GM12878 (cell line): Measurements from ENCODE around the gene PARS2. TPM values are rescaled to one million over a fixed set of nuclear protein-coding genes. Genes with fewer than 3 reads are reported as not detected.

Experiments
- ATAC-seq: fragments of 200-7000 bp; cut with Tn5 transposase; 3 replicates; pipeline ENCODE4 v1.9.1; 2020; ENCODE audit warnings: mild to moderate bottlenecking, moderate library complexity
- BruUV-seq: library from RNA; stranded (reverse); fragments of 400-500 nt; replicated peaks from 2 replicates; lab custom pipeline; 2021; lab: Mats Ljungman, UMichigan
- CTCF ChIA-PET: fragments of 300-600 bp; sonication (Branson Sonifier 250); formaldehyde crosslinking; extraction: SDS; loops from one replicate; lab custom pipeline; 2021; ENCODE audit warnings: inconsistent platforms; lab: Yijun Ruan, JAX
- POLR2A ChIA-PET: fragments of 350-600 bp; formaldehyde crosslinking; extraction: SDS; loops from one replicate; lab custom pipeline; 2021; ENCODE audit warnings: inconsistent platforms; lab: Charles Lee
- RAD21 ChIA-PET: fragments of 300-600 bp; sonication (Branson Sonifier 250); formaldehyde crosslinking; loops from one replicate; lab custom pipeline; 2023; ENCODE audit warnings: antibody characterized with exemption; ENCODE audit not compliant: unreplicated experiment; lab: Charles Lee
- SMC1A ChIA-PET: fragments of 300-600 bp; sonication (Branson Sonifier 250); formaldehyde crosslinking; loops from one replicate; lab custom pipeline; 2023; ENCODE audit not compliant: unreplicated experiment, uncharacterized antibody; lab: Charles Lee
- DNase-seq: peaks from one replicate; pipeline ENCODE4 v3.0.0-alpha.2; 2011; ENCODE audit warnings: low read depth, low spot score
- FAIRE-seq: peaks from 3 replicates; lab custom pipeline; 2011; peaks lifted over from hg19 to GRCh38; lab: Jason Lieb, UNC
- H2AFZ ChIP-seq: 2 replicates; pipeline ENCODE4 v1.6.0; 2011; ENCODE audit warnings: low read depth, low read length, control low read depth; ENCODE audit not compliant: control insufficient read depth
- H3K27ac ChIP-seq: 2 replicates; pipeline ENCODE4 v1.5.1; 2011; ENCODE audit warnings: control low read depth; ENCODE audit not compliant: control insufficient read depth, insufficient read depth
- H3K27me3 ChIP-seq, 2 experiments: replicated peaks in 1 of 2; 2 replicates each; pipeline versions ENCODE4 v1.6.0 to v1.6.1; 2011; ENCODE audit warnings: low read length in 1 of 2; ENCODE audit not compliant: control insufficient read depth in 2 of 2, insufficient read depth in 2 of 2
- H3K36me3 ChIP-seq, 2 experiments: 2 replicates each; pipeline ENCODE4 v1.5.1; 2011; ENCODE audit warnings: low read length in 1 of 2; ENCODE audit not compliant: control insufficient read depth in 2 of 2, insufficient read depth in 2 of 2
- H3K4me1 ChIP-seq: 2 replicates; pipeline ENCODE4 v1.6.1; 2011; ENCODE audit warnings: mild to moderate bottlenecking, low read length, moderate library complexity, mixed read lengths; ENCODE audit not compliant: control insufficient read depth, insufficient read depth
- H3K4me2 ChIP-seq: 2 replicates; pipeline ENCODE4 v1.6.0; 2011; ENCODE audit warnings: control low read depth; ENCODE audit not compliant: control insufficient read depth, insufficient read depth
- H3K4me3 ChIP-seq: fragments of 200-600 bp; sonication (generic); 2 replicates; pipeline ENCODE4 v1.5.1; 2016
- H3K79me2 ChIP-seq: 2 replicates; pipeline ENCODE4 v1.6.0; 2011; ENCODE audit warnings: low read length; ENCODE audit not compliant: control insufficient read depth, insufficient read depth
- H3K9ac ChIP-seq: 2 replicates; pipeline ENCODE4 v1.8.0; 2011; ENCODE audit warnings: low read length, control low read depth, mixed read lengths; ENCODE audit not compliant: control insufficient read depth, insufficient read depth
- H3K9me3 ChIP-seq: replicated peaks from 3 replicates; pipeline ENCODE4 v1.5.1; 2011; ENCODE audit warnings: mild to moderate bottlenecking, low read length; ENCODE audit not compliant: control insufficient read depth, insufficient read depth
- H4K20me1 ChIP-seq: 2 replicates; pipeline ENCODE4 v1.6.0; 2011; ENCODE audit not compliant: control insufficient read depth, insufficient read depth
- ATF3 ChIP-seq: IDR thresholded peaks from 2 replicates; pipeline ENCODE4 v1.6.1; 2011; ENCODE audit warnings: low read depth, mild to moderate bottlenecking, low read length, moderate library complexity, borderline replicate concordance; ENCODE audit errors: extremely low read depth
- BCL3 ChIP-seq: IDR thresholded peaks from 2 replicates; pipeline ENCODE4 v1.6.1; 2011; ENCODE audit warnings: borderline replicate concordance, low read depth, mild to moderate bottlenecking, moderate library complexity, low read length; ENCODE audit not compliant: insufficient read depth, poor library complexity, severe bottlenecking
- CHD4 ChIP-seq: fragments of 200-600 bp; sonication (generic); IDR thresholded peaks from 2 replicates; pipeline ENCODE4 v1.6.1; 2016; ENCODE audit warnings: mild to moderate bottlenecking
- CTCF ChIP-seq, 3 experiments: IDR thresholded peaks in 2 of 3; conservative IDR thresholded peaks in 1 of 3; 2 replicates each; pipeline ENCODE4 v1.5.1; 2011; ENCODE audit warnings: low read depth in 3 of 3, low read length in 3 of 3, mild to moderate bottlenecking in 3 of 3, control low read depth in 2 of 3, moderate library complexity in 2 of 3, inconsistent platforms in 1 of 3, mixed read lengths in 1 of 3; ENCODE audit not compliant: control insufficient read depth in 2 of 3, insufficient read depth in 1 of 3; ENCODE audit errors: extremely low read depth in 1 of 3
- EED ChIP-seq: sonication (generic); IDR thresholded peaks from 2 replicates; pipeline ENCODE4 v1.6.1; 2016; ENCODE audit warnings: antibody characterized with exemption, low read depth
- HDGF ChIP-seq: fragments of 450-650 bp; IDR thresholded peaks from 2 replicates; pipeline ENCODE4 v1.6.1; 2016; ENCODE audit warnings: antibody characterized with exemption
- IKZF1 ChIP-seq: fragments of 450-650 bp; conservative IDR thresholded peaks from 2 replicates; pipeline ENCODE4 v1.6.1; 2017; ENCODE audit warnings: antibody characterized with exemption, mild to moderate bottlenecking
- KAT2A ChIP-seq: conservative IDR thresholded peaks from 2 replicates; pipeline ENCODE4 v1.6.1; 2011; ENCODE audit warnings: low read depth, low read length; ENCODE audit not compliant: control insufficient read depth
- MEF2A ChIP-seq: IDR thresholded peaks from 2 replicates; pipeline ENCODE4 v1.6.1; 2011; ENCODE audit warnings: low read depth, mild to moderate bottlenecking, low read length, moderate library complexity; ENCODE audit not compliant: insufficient read depth
- POLR2AphosphoS2 ChIP-seq: IDR thresholded peaks from 2 replicates; pipeline ENCODE4 v1.6.1; 2011; ENCODE audit warnings: low read depth, mild to moderate bottlenecking, low read length, improper control_type of control experiment, moderate library complexity
- TCF12 ChIP-seq: IDR thresholded peaks from 2 replicates; pipeline ENCODE4 v1.6.1; 2011; ENCODE audit warnings: low read depth, mild to moderate bottlenecking, low read length
- TCF3 ChIP-seq: IDR thresholded peaks from 2 replicates; pipeline ENCODE4 v1.6.1; 2012; ENCODE audit warnings: low read depth, mild to moderate bottlenecking, low read length, borderline replicate concordance; ENCODE audit not compliant: insufficient read depth
- ZBED1 ChIP-seq: IDR thresholded peaks from 2 replicates; pipeline ENCODE4 v1.6.1; 2016; ENCODE audit warnings: borderline replicate concordance
- WGBS: methylation state at CpG from one replicate; pipeline ENCODE4 v1.1.6; 2016; ENCODE audit warnings: low lambda C conversion rate; ENCODE audit not compliant: insufficient replicate concordance, insufficient coverage; ENCODE audit errors: missing lambda C conversion rate; 5-methylcytosine and 5-hydroxymethylcytosine counted together
- in situ Hi-C: fragments of 300-500 bp; cut with MboI; formaldehyde crosslinking; loops from 9 replicates; pipeline ENCODE4 v1.14.3; 2018; ENCODE audit warnings: mixed read lengths
- intact Hi-C: fragments of 100-400 bp; cut with micrococcal nuclease; formaldehyde crosslinking; loops from one replicate; pipeline ENCODE4 v1.14.2; 2022; ENCODE audit not compliant: unreplicated experiment
- polyA plus RNA-seq, 11 experiments: library from polyadenylated mRNA; depleted of rRNA in 4 of 11; unstranded in 6 of 11; stranded (reverse) in 5 of 11; fragments of >200 nt; fragmentation: Nextera tagmentation in 4 of 11; fragmentation: Illumina TruSeq in 1 of 11; extraction: Ambion mirVana in 4 of 11; extraction: Trizol in 1 of 11; gene quantifications; 1 replicate in 1 of 11; 2 replicates in 10 of 11; pipeline versions ENCODE4 v1.2.1 to v1.2.3, GENCODE V29; 2011 to 2016; ENCODE audit warnings: inconsistent platforms in 2 of 11, missing spikeins in 2 of 11, low read depth in 1 of 11
- total RNA-seq, 4 experiments: library from RNA; depleted of rRNA in 3 of 4; stranded (reverse); fragments of >200 nt in 3 of 4; fragmentation: Illumina TruSeq in 1 of 4; extraction: Trizol in 1 of 4; gene quantifications; 2 replicates each; pipeline versions ENCODE4 v1.2.1 to v1.2.3, GENCODE V29; 2013 to 2021

Gene PARS2
- total and polyA plus RNA-seq, 10 of the 15 experiments (the other 5 are each of a cell fraction or from before 2014, with no cell fraction given), result 3.7 to 12.2 (median 5.9) TPM

GRCh38 chr1:54757833-54758232 lies 6.5 kb downstream of the PARS2 start:
- Histone ChIP-seq H3K27me3 (no peaks in the 10 kb centered on the region), H3K9ac (no peak overlapping the region), H3K4me3 (no peak overlapping the region), H2AFZ (no peak overlapping the region), H3K4me2 (no peak overlapping the region), H3K36me3 (peaks cover 2 to 7% of the 10 kb centered on the region in 2 experiments; a peak in 3 of 4 replicates), H3K9me3 (no peaks in the 10 kb centered on the region), H4K20me1 (no peaks in the 10 kb centered on the region), H3K79me2 (peaks cover 3% of the 10 kb centered on the region), H3K4me1 (no peaks in the 10 kb centered on the region), H3K27ac (no peak overlapping the region)
- no TSS peak for BruUV-seq
- DNase-seq, result no peak
- ATAC-seq, result no peak
- no peak for TF ChIP-seq POLR2AphosphoS2
- no peak for TF ChIP-seq IKZF1
- TF ChIP-seq TCF12, result no peak
- TF ChIP-seq KAT2A, result no peak
- TF ChIP-seq EED, result no peak
- TF ChIP-seq CHD4, result no peak
- FAIRE-seq, result no peak
- ChIA-PET SMC1A (no interaction called here), CTCF (no interaction called here), POLR2A (no interaction called here), RAD21 (no interaction called here)
- 90% methylated on average over 9 of the region's 9 CpGs for WGBS
- in situ Hi-C loops, result no loop called here
- intact Hi-C loops, result no loop called here

- H3K27me3 ChIP-seq, result no peaks in the 10 kb centered on the region
- 91% methylated on average over 23 of the region's 25 CpGs for WGBS
- DNase-seq (no peak), ATAC-seq (no peak), FAIRE-seq (no peak)
- H3K4me1 ChIP-seq, result no peaks in the 10 kb centered on the region
- no peak overlapping the region for H3K9ac ChIP-seq
- intact Hi-C loops, result no loop called here
- ChIA-PET CTCF (interaction anchor here (1.0 kb wide), 1 partner anchor 50 kb away, joined by 3 read pairs; no protein-coding TSS in a partner anchor), RAD21 (no interaction called here), POLR2A (no interaction called here), SMC1A (no interaction called here)
- no TSS peak for BruUV-seq
- no peak overlapping the region for H3K4me2 ChIP-seq
- H3K9me3 ChIP-seq, result no peaks in the 10 kb centered on the region
- in situ Hi-C loops, result no loop called here
- no peaks in the 10 kb centered on the region for H4K20me1 ChIP-seq
- no peak overlapping the region for H3K27ac ChIP-seq
- H2AFZ ChIP-seq, result no peak overlapping the region
- H3K4me3 ChIP-seq, result no peak overlapping the region
- peaks cover 2 to 7% of the 10 kb centered on the region in 2 experiments; a peak in 3 of 4 replicates for H3K36me3 ChIP-seq
- H3K79me2 ChIP-seq, result no peaks in the 10 kb centered on the region
- TF ChIP-seq TCF3 (no peak), ZBED1 (no peak), ATF3 (no peak), HDGF (no peak), BCL3 (no peak), MEF2A (no peak), CTCF (IDR thresholded peaks at IDR 0.05 in 2 of 3, conservative IDR thresholded peaks at IDR 0.05 in 1 of 3; ENCODE audit: control insufficient read depth in 2 of 3, extremely low read depth in 1 of 3, insufficient read depth in 1 of 3, low read depth in 3 of 3, low read length in 3 of 3) (no peak)
Measured at GRCh38 chr1:54754486-54755285, 9.6 kb downstream of the PARS2 start.
